Keratinocyte (primary cell): ENCODE data around the gene FBXO38.

Source experiments
- EZH2 ChIP-seq: IDR thresholded peaks from one replicate; pipeline ENCODE4 v1.6.1; 2012; ENCODE audit warnings: inconsistent platforms, mild to moderate bottlenecking, low read length, moderate library complexity
- TF ChIP-seq, protein P1 (sequence below), 3 experiments: IDR thresholded peaks in 1 of 3; conservative IDR thresholded peaks in 1 of 3; optimal IDR thresholded peaks in 1 of 3; 2 replicates in 2 of 3; 3 replicates in 1 of 3; pipeline versions ENCODE3 to v1.5.1; 2011; ENCODE audit warnings: low read length in 3 of 3, mild to moderate bottlenecking in 3 of 3, moderate library complexity in 2 of 3, control low read depth in 1 of 3, inconsistent platforms in 1 of 3; ENCODE audit not compliant: insufficient read depth in 2 of 3; ENCODE audit errors: extremely low read depth in 1 of 3

DNA sequence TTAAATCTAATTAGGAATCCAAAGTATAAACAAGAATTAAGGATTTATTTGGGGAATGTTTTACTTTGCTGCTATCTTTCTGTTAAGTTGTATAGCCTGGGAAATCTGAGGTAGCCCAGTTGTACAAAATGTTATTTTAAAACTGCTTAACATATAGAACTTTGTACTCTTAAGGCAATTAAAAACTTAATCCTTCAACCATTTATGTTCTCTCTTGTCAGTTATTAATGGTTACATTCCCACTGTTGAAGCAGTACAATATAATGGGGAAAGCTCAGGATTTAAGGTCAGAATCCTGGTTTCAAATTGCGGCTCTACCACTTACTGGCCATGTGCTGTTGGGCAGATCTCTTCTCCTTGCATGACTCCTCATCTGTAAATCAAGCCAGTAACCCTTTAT is 32.7 kb downstream of the FBXO38 start:
- no peak for TF ChIP-seq EZH2
- TF ChIP-seq, protein P1, sequence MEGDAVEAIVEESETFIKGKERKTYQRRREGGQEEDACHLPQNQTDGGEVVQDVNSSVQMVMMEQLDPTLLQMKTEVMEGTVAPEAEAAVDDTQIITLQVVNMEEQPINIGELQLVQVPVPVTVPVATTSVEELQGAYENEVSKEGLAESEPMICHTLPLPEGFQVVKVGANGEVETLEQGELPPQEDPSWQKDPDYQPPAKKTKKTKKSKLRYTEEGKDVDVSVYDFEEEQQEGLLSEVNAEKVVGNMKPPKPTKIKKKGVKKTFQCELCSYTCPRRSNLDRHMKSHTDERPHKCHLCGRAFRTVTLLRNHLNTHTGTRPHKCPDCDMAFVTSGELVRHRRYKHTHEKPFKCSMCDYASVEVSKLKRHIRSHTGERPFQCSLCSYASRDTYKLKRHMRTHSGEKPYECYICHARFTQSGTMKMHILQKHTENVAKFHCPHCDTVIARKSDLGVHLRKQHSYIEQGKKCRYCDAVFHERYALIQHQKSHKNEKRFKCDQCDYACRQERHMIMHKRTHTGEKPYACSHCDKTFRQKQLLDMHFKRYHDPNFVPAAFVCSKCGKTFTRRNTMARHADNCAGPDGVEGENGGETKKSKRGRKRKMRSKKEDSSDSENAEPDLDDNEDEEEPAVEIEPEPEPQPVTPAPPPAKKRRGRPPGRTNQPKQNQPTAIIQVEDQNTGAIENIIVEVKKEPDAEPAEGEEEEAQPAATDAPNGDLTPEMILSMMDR (optimal IDR thresholded peaks at IDR 0.05 in 1 of 3, IDR thresholded peaks at IDR 0.05 in 1 of 3, conservative IDR thresholded peaks at IDR 0.05 in 1 of 3; ENCODE audit: extremely low read depth in 1 of 3, insufficient read depth in 2 of 3, low read length in 3 of 3): no peak
